Calu3 (cell line): ENCODE data around the gene HAVCR2. TPM values are rescaled to one million over a fixed set of nuclear protein-coding genes. Genes with fewer than 3 reads are reported as not detected.
A peak's percentile ranks its signal among the peaks of the same experiment; 100 is the strongest.
"Not testable (repeated sequence)": the region's sequence is repeated elsewhere in the genome, so short reads cannot be mapped to it uniquely, and the experiment has no call there.

ENCODE experiments used
- BruUV-seq: library from RNA; stranded (reverse); fragments of 400-500 nt; replicated peaks from 2 replicates; lab custom pipeline; 2021; lab: Mats Ljungman, UMichigan
- CTCF ChIA-PET: fragments of 300-600 bp; sonication (Branson Sonifier 250); formaldehyde crosslinking; loops from one replicate; lab custom pipeline; 2022; ENCODE audit warnings: antibody characterized with exemption; lab: Charles Lee
- DNase-seq: peaks from one replicate; pipeline ENCODE4 v3.0.0; 2022
- H3K27ac Mint-ChIP-seq: one replicate; pipeline ENCODE4 v1.8.0; 2022; ENCODE audit warnings: mixed read lengths; ENCODE audit not compliant: unreplicated experiment
- H3K27me3 Mint-ChIP-seq: one replicate; pipeline ENCODE4 v1.8.0; 2022; ENCODE audit warnings: mixed read lengths; ENCODE audit not compliant: unreplicated experiment
- H3K36me3 Mint-ChIP-seq: one replicate; pipeline ENCODE4 v1.8.0; 2022; ENCODE audit warnings: mild to moderate bottlenecking, moderate library complexity, mixed read lengths; ENCODE audit not compliant: insufficient read depth, unreplicated experiment
- H3K4me1 Mint-ChIP-seq: one replicate; pipeline ENCODE4 v1.8.0; 2022; ENCODE audit warnings: mild to moderate bottlenecking, low read depth, mixed read lengths; ENCODE audit not compliant: unreplicated experiment
- H3K4me3 Mint-ChIP-seq: one replicate; pipeline ENCODE4 v1.8.0; 2022; ENCODE audit warnings: mild to moderate bottlenecking, low read depth, moderate library complexity, mixed read lengths; ENCODE audit not compliant: unreplicated experiment
- H3K9me3 Mint-ChIP-seq: one replicate; pipeline ENCODE4 v1.8.0; 2022; ENCODE audit warnings: low read depth, mixed read lengths; ENCODE audit not compliant: unreplicated experiment
- intact Hi-C: fragments of 100-400 bp; cut with micrococcal nuclease; formaldehyde crosslinking; loops from one replicate; pipeline ENCODE4 v1.10.0; 2022; ENCODE audit not compliant: unreplicated experiment
- total RNA-seq: library from RNA; stranded (reverse); gene quantifications from 2 replicates; pipeline ENCODE4 v1.2.3, GENCODE V29; 2022
- TF ChIP-seq, protein P1 (sequence below): fragments of 200-600 bp; IDR thresholded peaks from one replicate; pipeline ENCODE4 v1.8.0; 2022; ENCODE audit warnings: antibody characterized with exemption; ENCODE audit not compliant: unreplicated experiment

Gene HAVCR2
- total RNA-seq, 1 experiment from 2014 or later: 0.19 TPM

DNA sequence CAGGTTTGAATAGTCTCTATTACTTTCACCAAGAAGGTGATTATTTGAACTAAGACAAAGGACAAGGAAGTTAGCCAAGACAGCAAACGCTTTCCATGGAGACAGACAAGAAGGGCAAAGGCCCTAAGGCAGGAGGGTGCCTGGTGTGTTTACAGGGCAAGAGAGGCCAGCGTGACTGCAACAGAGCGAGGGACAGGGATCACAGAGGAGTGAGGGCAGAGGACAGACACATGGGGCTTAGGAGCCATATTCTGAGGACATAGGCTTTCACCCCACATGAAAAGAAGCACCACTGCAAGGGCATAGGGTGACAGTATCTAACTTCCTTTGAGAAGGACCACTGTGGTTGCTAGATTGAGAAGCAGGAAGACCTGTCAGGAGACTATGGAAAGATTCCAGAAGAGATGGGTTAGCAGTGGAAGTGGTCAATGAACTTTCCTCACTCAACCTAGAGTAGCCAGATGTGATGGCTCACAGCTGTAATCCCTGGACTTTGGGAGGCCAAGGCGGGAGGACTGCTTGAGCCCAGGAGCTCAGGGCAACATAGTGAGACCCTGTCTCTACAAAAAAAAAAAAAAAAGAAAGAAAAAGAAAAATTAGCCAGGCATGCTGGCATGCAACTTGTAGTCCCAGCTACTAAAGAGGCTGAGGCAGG, 44.9 kb downstream of the HAVCR2 start:
- H3K9me3 Mint-ChIP-seq: no peaks in the 10 kb centered on the region
- H3K4me1 Mint-ChIP-seq: peaks cover 69% of the 10 kb centered on the region
- no peaks in the 10 kb centered on the region for H3K27me3 Mint-ChIP-seq
- no TSS peak for BruUV-seq
- TF ChIP-seq, protein P1, sequence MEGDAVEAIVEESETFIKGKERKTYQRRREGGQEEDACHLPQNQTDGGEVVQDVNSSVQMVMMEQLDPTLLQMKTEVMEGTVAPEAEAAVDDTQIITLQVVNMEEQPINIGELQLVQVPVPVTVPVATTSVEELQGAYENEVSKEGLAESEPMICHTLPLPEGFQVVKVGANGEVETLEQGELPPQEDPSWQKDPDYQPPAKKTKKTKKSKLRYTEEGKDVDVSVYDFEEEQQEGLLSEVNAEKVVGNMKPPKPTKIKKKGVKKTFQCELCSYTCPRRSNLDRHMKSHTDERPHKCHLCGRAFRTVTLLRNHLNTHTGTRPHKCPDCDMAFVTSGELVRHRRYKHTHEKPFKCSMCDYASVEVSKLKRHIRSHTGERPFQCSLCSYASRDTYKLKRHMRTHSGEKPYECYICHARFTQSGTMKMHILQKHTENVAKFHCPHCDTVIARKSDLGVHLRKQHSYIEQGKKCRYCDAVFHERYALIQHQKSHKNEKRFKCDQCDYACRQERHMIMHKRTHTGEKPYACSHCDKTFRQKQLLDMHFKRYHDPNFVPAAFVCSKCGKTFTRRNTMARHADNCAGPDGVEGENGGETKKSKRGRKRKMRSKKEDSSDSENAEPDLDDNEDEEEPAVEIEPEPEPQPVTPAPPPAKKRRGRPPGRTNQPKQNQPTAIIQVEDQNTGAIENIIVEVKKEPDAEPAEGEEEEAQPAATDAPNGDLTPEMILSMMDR: no peak
- H3K36me3 Mint-ChIP-seq: peaks cover 11% of the 10 kb centered on the region
- peak; percentile 32 for DNase-seq
- CTCF ChIA-PET: interaction anchor here (0.7 kb wide), 1 partner anchor 40 kb away, joined by 3 read pairs; no protein-coding TSS in a partner anchor
- peak overlapping the region; percentile 51 for H3K27ac Mint-ChIP-seq
- intact Hi-C loops: no loop called here
- H3K4me3 Mint-ChIP-seq: no peak overlapping the region

DNA sequence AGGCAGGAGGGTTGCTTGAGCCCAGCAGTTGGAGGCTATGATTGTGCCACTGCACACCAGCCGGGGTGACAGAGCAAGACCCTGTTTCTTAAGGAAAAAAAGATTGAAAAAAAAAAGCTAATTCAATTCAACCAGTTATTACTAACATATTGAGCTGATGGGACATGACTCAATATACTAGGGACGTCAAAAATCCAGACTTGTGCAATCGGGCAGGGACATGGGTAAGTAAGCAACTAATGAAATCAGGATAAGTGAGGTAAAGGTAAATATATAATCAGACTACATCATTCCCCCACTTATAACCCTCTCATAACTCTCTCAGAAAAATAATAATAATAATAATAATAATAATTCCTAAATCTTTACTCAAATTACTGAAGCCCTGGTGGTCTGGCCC, 49.0 kb downstream of the HAVCR2 start:
- CTCF ChIA-PET: interaction anchor here (1.1 to 2.7 kb wide), 4 partner anchors 10 to 83 kb away, joined by 3 to 18 read pairs (median 14); partner anchors contain the start of gene MED7
- H3K4me3 Mint-ChIP-seq: no peak overlapping the region
- intact Hi-C loops: loop anchor here (10.0 kb wide), 1 partner anchor 365 kb away; no protein-coding TSS in a partner anchor
- H3K9me3 Mint-ChIP-seq: no peaks in the 10 kb centered on the region
- BruUV-seq: no TSS peak
- H3K4me1 Mint-ChIP-seq: peaks cover 70% of the 10 kb centered on the region
- H3K27me3 Mint-ChIP-seq: no peaks in the 10 kb centered on the region
- peak; percentile 62 for DNase-seq
- peaks cover 11% of the 10 kb centered on the region for H3K36me3 Mint-ChIP-seq
- TF ChIP-seq, protein P1: no peak
- peak overlapping the region; percentile 92 for H3K27ac Mint-ChIP-seq

DNA sequence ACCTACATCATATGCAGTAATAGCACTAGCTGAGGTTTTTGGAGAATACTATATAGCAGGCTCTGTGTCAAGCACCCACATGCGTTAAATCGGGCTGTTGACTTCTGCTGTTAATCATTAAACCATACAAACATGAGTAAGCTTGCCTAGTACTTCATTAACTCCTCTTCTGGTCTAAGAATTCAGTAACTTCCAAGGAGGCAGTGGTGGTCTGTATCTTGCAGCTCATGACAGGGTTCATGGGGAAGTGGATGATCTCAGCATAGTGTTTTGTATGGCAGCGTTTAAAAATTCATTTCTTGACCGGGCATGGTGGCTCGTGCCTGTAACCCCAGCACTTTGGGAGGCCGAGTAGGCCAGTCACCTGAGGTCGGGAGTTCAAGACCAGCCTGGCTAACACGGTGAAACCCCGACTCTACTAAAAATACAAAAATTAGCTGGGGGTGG, 49.7 kb downstream of the HAVCR2 start, which contains the start of gene HAVCR1:
Gene HAVCR1 (minus strand): TSS at position 24 of the 447 bp plus-strand sequence. CDS start 1,173 bp downstream, outside the sequence.
- intact Hi-C loops: loop anchor here (10.0 kb wide), 1 partner anchor 364 kb away; no protein-coding TSS in a partner anchor
- H3K36me3 Mint-ChIP-seq: peaks cover 11% of the 10 kb centered on the region
- CTCF ChIA-PET: interaction anchor here (0.6 to 2.7 kb wide), 6 partner anchors 9 to 572 kb away, joined by 3 to 18 read pairs (median 6); no protein-coding TSS in a partner anchor
- no TSS peak for BruUV-seq
- peak within 1 kb of the TSS; percentile 29 for H3K4me3 Mint-ChIP-seq
- no peaks in the 10 kb centered on the region for H3K27me3 Mint-ChIP-seq
- no peaks in the 10 kb centered on the region for H3K9me3 Mint-ChIP-seq
- TF ChIP-seq, protein P1: no peak
- peaks cover 62% of the 10 kb centered on the region for H3K4me1 Mint-ChIP-seq
- peak within 1 kb of the TSS; percentile 92 for H3K27ac Mint-ChIP-seq
- DNase-seq: peak; percentile 64

DNA sequence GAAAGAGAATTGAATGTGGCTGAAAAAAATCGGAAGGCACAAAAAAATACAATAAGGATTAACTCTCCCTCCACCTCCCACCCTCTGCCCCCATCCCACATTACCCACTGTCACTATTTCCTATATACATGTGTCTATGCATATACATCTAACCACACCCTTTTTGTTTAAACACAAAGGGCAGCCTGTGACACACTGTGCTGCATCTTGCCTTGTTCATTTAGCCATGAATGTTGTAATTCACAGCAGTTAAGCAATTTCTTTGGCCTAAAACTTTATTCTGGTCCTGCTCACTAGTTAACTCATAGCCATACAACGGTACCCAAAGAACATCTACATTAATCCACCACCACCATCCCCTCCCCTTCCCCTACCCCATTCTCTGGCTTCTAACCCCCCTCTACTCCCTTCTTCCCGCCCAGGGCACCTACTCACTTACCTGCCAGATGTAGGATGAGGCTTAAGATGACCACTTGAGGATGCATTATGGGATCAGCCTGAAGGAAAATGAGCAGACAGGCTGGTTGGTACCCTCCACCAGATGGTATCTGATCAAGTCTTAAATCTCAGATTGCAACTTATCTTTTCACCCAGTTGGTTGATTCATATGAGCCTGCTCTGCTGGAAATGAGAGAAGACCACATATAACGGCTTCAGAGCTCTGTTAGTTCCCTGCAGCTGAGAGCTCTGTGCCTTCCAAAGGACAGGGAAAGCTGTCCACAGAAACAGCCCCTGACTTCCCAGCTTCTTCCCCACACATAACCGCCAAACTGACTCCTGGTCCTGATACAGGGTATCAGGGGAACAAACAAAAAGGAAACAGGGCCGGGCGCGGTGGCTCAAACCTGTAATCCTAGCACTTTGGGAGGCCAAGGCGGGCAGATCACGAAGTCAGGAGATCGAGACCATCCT, 51.1 kb downstream of the HAVCR2 start:
- intact Hi-C loops: loop anchor here (1.0 to 10.0 kb wide), 2 partner anchors 7 to 363 kb away; no protein-coding TSS in a partner anchor
- Mint-ChIP-seq H3K4me1 (peaks cover 53% of the 10 kb centered on the region), H3K9me3 (no peaks in the 10 kb centered on the region), H3K36me3 (peaks cover 11% of the 10 kb centered on the region), H3K4me3 (peak overlapping the region; percentile 4), H3K27ac (peak overlapping the region; percentile 92), H3K27me3 (no peaks in the 10 kb centered on the region)
- CTCF ChIA-PET: interaction anchor here (0.8 to 2.6 kb wide), 2 partner anchors 9 to 12 kb away, joined by 4 to 18 read pairs; no protein-coding TSS in a partner anchor
- BruUV-seq: no TSS peak
- no peak for DNase-seq
- TF ChIP-seq, protein P1: no peak

DNA sequence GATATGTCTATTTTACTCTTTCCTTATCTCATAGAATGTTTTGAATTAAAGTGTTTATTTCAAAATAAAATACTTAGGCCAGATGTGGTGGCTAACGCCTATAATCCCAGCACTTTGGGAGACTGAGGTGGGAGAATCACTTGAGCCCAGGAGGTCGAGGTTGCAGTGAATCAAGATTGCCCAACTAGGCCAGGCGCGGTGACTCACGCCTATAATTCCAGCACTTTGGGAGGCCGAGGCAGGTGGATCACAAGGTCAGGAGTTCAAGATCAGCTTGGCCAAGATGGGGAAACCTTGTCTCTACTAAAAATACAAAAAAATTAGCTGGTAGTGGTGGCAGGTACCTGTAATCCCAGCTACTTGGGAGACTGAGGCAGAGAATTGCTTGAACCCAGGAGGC, 52.0 kb downstream of the HAVCR2 start:
- Mint-ChIP-seq H3K4me1 (peaks cover 53% of the 10 kb centered on the region), H3K4me3 (peak overlapping the region; percentile 4), H3K27ac (peak overlapping the region; percentile 92)
- DNase-seq, H3K9me3 Mint-ChIP-seq, BruUV-seq, H3K27me3 Mint-ChIP-seq, H3K36me3 Mint-ChIP-seq, CTCF ChIA-PET: not testable (repeated sequence)
- intact Hi-C loops: loop anchor here (10.0 kb wide), 1 partner anchor 362 kb away; no protein-coding TSS in a partner anchor
